Pancreas (tissue), 10 donors: ENCODE measurements around the gene ATP5MC2. TPM values are rescaled to one million over a fixed set of nuclear protein-coding genes. Genes with fewer than 3 reads are reported as not detected.
A peak's percentile ranks its signal among the peaks of the same experiment; 100 is the strongest.

Source experiments
- ATAC-seq, 4 donors: fragments of 200-7000 bp; cut with Tn5 transposase; one replicate each; pipeline versions ENCODE4 v1.8.0 to v1.9.1; 2020; ENCODE audit warnings: mild to moderate bottlenecking in 4 of 4, moderate library complexity in 4 of 4
- DNase-seq, 6 donors: peaks; one replicate each; pipeline ENCODE4 v3.0.0-alpha.2; 2020
- FAIRE-seq: peaks from 2 replicates; lab custom pipeline; 2012; peaks lifted over from hg19 to GRCh38; lab: Jason Lieb, UNC
- H3K27ac ChIP-seq, 4 donors: fragments of 200-600 bp; sonication (generic); 1 replicate in 3 of 4; 2 replicates in 1 of 4; pipeline versions ENCODE4 v1.5.0 to v1.8.0; 2020
- H3K27me3 ChIP-seq, 4 donors: fragments of 200-600 bp; one replicate each; pipeline ENCODE4 v1.8.0; 2021
- H3K36me3 ChIP-seq, 3 donors: fragments of 200-600 bp; sonication (generic) in 1 of 3; one replicate each; pipeline versions ENCODE4 v1.5.0 to v1.8.0; 2020 to 2021
- H3K4me1 ChIP-seq, 3 donors: fragments of 200-600 bp; one replicate each; pipeline ENCODE4 v1.8.0; 2021
- H3K4me3 ChIP-seq, 4 donors: fragments of 200-600 bp; sonication (generic) in 2 of 4; one replicate each; pipeline versions ENCODE4 v1.5.0 to v1.8.0; 2020 to 2021
- H3K9me3 ChIP-seq, 4 donors: fragments of 200-600 bp; one replicate each; pipeline ENCODE4 v1.8.0; 2021
- WGBS, 2 donors: extraction: QIAGEN DNeasy Blood & Tissue Kit; methylation state at CpG; one replicate each; pipeline ENCODE4 v1.1.7; 2013; 5-methylcytosine and 5-hydroxymethylcytosine counted together
- intact Hi-C, 3 donors: fragments of 100-400 bp; cut with DNase I; formaldehyde crosslinking; loops; one replicate each; pipeline versions ENCODE4 v1.11.1 to v1.14.2; 2022
- polyA plus RNA-seq, 2 donors: library from polyadenylated mRNA; stranded (reverse); fragments of 200-250 nt; gene quantifications; one replicate each; pipeline ENCODE4 v1.2.3, GENCODE V29; 2013
- total RNA-seq, 6 donors: library from RNA; stranded (reverse); fragmentation: NEBNext Ultra II Directional in 4 of 6; extraction: Animal tissue kit (Norgen Biotek cat#: 25700) in 4 of 6; gene quantifications; one replicate each; pipeline versions ENCODE4 v1.2.1 to v1.2.4, GENCODE V29; 2021 to 2023
- TF ChIP-seq, protein P1 (sequence below), 4 donors: fragments of 200-600 bp; sonication (generic) in 3 of 4; IDR thresholded peaks; one replicate each; pipeline versions ENCODE4 v1.5.0 to v1.8.0; 2021; ENCODE audit warnings: antibody characterized with exemption in 4 of 4
- donor health status: healthy with polysubstance abuse.
- donor health status: DM: no; HTN: no; CAD: no; lungs with moderate emphysema.
- donor health status: DM: no; HTN: no; CAD: no.
- donor health status: control.
- donor health status: control.
- donor health status: Bipolar disorder and iron deficiency.
- donor health status: DM: yes; HTN: yes; CAD: no.
- donor health status: DM: no; HTN: no; CAD: no.
- donor health status: DM: no; HTN: no; CAD: no.
- donor health status: DM: yes; HTN: yes; CAD: no.

Gene ATP5MC2
- total and polyA plus RNA-seq, 8 donors: 134 to 350 (median 188) TPM

DNA sequence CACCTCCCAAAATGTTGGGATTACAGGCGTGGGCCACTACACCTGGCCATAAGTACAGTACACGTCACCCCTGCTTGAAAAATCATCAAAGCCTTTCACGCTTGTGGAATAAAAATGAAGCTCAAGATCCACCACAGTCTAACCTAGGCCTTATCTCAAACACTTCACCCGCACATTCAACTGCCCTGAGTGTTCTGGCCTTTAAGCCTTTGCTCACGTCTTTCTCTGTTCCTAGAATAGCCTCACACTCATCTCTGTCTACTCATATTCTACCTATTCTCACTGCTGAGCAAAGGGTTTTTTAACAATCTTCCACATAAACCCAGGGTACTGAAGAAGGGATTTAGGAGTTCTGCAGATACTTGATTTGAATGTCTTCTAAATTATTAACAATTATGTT lies 41.4 kb upstream of the ATP5MC2 start:
- TF ChIP-seq, protein P1, sequence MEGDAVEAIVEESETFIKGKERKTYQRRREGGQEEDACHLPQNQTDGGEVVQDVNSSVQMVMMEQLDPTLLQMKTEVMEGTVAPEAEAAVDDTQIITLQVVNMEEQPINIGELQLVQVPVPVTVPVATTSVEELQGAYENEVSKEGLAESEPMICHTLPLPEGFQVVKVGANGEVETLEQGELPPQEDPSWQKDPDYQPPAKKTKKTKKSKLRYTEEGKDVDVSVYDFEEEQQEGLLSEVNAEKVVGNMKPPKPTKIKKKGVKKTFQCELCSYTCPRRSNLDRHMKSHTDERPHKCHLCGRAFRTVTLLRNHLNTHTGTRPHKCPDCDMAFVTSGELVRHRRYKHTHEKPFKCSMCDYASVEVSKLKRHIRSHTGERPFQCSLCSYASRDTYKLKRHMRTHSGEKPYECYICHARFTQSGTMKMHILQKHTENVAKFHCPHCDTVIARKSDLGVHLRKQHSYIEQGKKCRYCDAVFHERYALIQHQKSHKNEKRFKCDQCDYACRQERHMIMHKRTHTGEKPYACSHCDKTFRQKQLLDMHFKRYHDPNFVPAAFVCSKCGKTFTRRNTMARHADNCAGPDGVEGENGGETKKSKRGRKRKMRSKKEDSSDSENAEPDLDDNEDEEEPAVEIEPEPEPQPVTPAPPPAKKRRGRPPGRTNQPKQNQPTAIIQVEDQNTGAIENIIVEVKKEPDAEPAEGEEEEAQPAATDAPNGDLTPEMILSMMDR (IDR thresholded peaks at IDR 0.05): no peak

DNA sequence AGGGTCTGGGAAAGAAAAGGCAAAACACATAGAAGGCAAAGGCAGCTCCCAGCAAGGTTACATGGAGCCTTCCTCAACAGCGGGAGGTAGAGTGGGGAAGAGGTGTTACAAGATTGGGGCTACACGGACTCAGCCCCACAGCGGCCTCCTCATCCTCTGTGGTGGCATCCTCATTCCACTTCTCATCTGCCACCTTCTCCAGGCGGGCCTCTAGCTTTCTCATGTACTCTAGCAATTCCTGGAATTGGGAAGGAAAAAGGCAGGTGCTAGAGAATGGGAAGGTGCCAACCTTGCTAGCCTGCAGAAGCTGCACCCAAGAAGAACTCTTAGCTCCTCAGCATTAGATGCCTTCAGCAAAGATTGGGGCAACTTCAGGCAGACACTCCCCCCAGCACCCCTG lies 38.1 kb upstream of the ATP5MC2 start:
- TF ChIP-seq, protein P1 (IDR thresholded peaks at IDR 0.05): no peak
- DNase-seq (peak in 1 of 6 donors; percentile 9), FAIRE-seq (no peak), ATAC-seq (no peak)
- no peak overlapping the region for H3K27ac ChIP-seq
- no peaks in the 10 kb centered on the region for H3K9me3 ChIP-seq
- no peaks in the 10 kb centered on the region for H3K4me1 ChIP-seq
- H3K27me3 ChIP-seq: no peaks in the 10 kb centered on the region
- no peak overlapping the region for H3K4me3 ChIP-seq
- H3K36me3 ChIP-seq: peaks cover 0 to 46% (median 18%) of the 10 kb centered on the region in 3 donors
- WGBS, 2 donors: 91 to 96% methylated on average over 4 of the region's 4 CpGs
- intact Hi-C loops: no loop called here

More for the DNA sequence above, 41.4 kb upstream of the ATP5MC2 start:
- Histone ChIP-seq H3K36me3 (peaks cover 3 to 73% (median 27%) of the 10 kb centered on the region in 3 donors), H3K27me3 (no peaks in the 10 kb centered on the region), H3K4me3 (no peak overlapping the region), H3K27ac (no peak overlapping the region), H3K9me3 (no peaks in the 10 kb centered on the region), H3K4me1 (no peaks in the 10 kb centered on the region)
- WGBS, 2 donors: 84 to 87% methylated on average over 5 of the region's 5 CpGs
- DNase-seq (no peak), ATAC-seq (no peak), FAIRE-seq (no peak)
- intact Hi-C loops: no loop called here

DNA sequence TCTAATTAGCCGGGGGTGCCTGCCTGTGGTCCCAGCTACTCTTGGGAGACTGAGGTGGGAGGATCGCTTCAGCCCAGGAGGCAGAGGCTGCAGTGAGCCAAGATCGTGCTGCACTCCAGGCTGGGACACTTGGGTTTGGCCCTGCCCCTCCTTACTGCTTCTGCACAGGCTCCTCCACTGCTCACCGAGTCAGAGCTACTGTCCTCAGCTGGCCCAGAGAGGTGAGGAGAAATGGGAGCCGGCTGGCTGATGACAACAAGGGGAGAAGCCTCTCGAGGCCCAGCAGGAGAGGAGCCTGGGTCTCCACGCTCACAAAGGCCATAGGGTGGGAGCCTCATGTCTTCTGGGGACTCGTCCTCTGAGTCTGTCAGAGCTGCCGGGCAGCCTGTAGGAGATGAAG lies 37.6 kb upstream of the ATP5MC2 start:
- WGBS, 2 donors: 83 to 88% methylated on average over 9 of the region's 9 CpGs
- ATAC-seq: no peak
- no peaks in the 10 kb centered on the region for H3K27me3 ChIP-seq
- H3K36me3 ChIP-seq: peaks cover 0 to 45% (median 18%) of the 10 kb centered on the region in 3 donors
- TF ChIP-seq, protein P1 (IDR thresholded peaks at IDR 0.05): no peak
- H3K27ac ChIP-seq: no peak overlapping the region
- peak in 1 of 6 donors; percentile 29 for DNase-seq
- intact Hi-C loops: no loop called here
- FAIRE-seq: no peak
- H3K4me1 ChIP-seq: no peaks in the 10 kb centered on the region
- no peak overlapping the region for H3K4me3 ChIP-seq
- H3K9me3 ChIP-seq: no peaks in the 10 kb centered on the region

DNA sequence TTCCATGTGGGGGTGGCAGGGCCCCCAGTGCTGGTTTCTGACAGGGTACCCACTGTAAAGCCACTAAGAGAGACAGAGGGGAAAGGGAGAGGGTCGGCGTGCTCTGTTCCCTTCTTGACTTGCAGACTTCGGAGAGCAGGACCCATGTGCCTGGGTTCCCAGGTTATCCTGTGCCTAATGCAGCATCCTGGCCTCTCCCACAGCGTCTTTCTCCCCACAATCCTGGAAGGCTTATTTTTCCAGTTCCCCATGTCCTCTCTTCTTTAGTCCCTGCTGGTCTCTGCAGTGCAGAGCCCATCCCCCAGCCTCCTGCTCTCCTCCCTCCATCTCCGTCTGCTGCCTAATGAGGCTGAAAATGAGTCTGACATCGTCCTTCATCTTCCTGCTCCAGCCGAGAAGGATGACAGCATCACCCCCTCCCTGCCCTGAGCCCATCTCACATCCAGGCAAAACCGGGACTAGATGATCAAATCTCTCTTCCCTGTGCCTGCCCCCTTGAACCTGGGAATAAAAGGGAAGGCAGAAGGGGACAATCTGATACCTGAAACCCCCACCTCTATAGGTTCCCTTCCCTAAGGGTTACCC lies 36.3 kb upstream of the ATP5MC2 start:
- 77 to 88% methylated on average over 8 of the region's 8 CpGs for WGBS, 2 donors
- H3K4me1 ChIP-seq: no peaks in the 10 kb centered on the region
- no peak overlapping the region for H3K4me3 ChIP-seq
- FAIRE-seq: no peak
- peaks cover 0 to 43% (median 18%) of the 10 kb centered on the region in 3 donors for H3K36me3 ChIP-seq
- no peaks in the 10 kb centered on the region for H3K27me3 ChIP-seq
- peak in 1 of 6 donors; percentile 44 for DNase-seq
- H3K9me3 ChIP-seq: no peaks in the 10 kb centered on the region
- intact Hi-C loops: no loop called here
- TF ChIP-seq, protein P1 (IDR thresholded peaks at IDR 0.05): no peak
- ATAC-seq: no peak
- no peak overlapping the region for H3K27ac ChIP-seq

DNA sequence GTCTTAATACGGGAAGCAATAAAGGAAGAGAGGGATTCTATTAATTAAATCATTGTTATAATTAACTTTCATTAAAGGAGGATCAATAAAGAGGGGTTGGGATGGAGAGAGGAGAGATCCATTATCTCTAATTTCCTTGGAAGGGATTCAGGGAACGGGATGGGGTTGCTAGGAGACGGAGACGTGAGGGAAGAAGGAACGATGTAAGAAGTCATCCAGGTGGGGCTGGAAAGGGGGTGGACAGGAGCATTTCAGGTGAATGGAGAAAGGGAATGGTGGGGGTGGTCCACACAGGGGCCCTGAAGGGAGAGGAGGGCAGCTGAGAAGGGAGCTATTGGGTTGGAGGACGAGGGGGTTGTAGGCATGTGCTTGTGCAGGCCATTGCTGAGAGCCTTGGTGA lies 34.2 kb upstream of the ATP5MC2 start:
- Histone ChIP-seq H3K9me3 (no peaks in the 10 kb centered on the region), H3K27me3 (no peaks in the 10 kb centered on the region), H3K27ac (no peak overlapping the region), H3K36me3 (peaks cover 0 to 26% (median 13%) of the 10 kb centered on the region in 3 donors), H3K4me3 (no peak overlapping the region), H3K4me1 (no peaks in the 10 kb centered on the region)
- ATAC-seq: peak in 1 of 4 donors; percentile 11
- intact Hi-C loops: no loop called here
- DNase-seq: peak in 1 of 6 donors; percentile 24
- FAIRE-seq: no peak
- TF ChIP-seq, protein P1 (IDR thresholded peaks at IDR 0.05): no peak
- WGBS, 2 donors: 20 to 29% methylated on average over 6 of the region's 6 CpGs
